SU-DHL-6 (cell line): ENCODE measurements around the gene NDC1.

Source experiments
- EZH2phosphoT487 ChIP-seq: fragments of 200-600 bp; sonication (generic), shearing (Covaris generic); conservative IDR thresholded peaks from 2 replicates; pipeline ENCODE4 v1.6.1; 2018; ENCODE audit warnings: mild to moderate bottlenecking, antibody characterized with exemption, low read length, moderate library complexity, mixed read lengths
- TF ChIP-seq, protein P1 (sequence below): fragments of 200-600 bp; sonication (generic); IDR thresholded peaks from one replicate; pipeline ENCODE4 v1.5.1; 2017; ENCODE audit warnings: antibody characterized with exemption, mild to moderate bottlenecking, low read length, moderate library complexity; ENCODE audit not compliant: insufficient read depth, poor library complexity, severe bottlenecking

DNA sequence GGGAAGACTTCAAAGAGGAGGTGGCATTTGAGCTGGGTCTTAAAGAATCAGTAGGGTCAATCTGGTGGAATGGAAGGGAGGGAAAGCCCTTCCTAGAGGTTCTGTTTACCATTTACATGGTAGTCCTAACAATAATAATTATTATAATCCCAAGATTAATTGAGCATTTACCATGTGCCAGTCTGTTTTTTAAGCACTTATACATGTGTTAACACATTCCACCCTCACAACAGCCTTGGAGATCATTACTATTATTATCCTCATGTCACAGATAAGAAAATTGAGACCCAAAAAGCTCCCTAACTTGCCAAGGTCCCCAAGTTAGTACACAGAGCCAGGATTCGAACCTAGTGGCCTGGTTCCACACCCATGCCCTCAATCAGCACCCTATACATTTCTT, 109.9 kb downstream of the NDC1 start:
- TF ChIP-seq, protein P1, sequence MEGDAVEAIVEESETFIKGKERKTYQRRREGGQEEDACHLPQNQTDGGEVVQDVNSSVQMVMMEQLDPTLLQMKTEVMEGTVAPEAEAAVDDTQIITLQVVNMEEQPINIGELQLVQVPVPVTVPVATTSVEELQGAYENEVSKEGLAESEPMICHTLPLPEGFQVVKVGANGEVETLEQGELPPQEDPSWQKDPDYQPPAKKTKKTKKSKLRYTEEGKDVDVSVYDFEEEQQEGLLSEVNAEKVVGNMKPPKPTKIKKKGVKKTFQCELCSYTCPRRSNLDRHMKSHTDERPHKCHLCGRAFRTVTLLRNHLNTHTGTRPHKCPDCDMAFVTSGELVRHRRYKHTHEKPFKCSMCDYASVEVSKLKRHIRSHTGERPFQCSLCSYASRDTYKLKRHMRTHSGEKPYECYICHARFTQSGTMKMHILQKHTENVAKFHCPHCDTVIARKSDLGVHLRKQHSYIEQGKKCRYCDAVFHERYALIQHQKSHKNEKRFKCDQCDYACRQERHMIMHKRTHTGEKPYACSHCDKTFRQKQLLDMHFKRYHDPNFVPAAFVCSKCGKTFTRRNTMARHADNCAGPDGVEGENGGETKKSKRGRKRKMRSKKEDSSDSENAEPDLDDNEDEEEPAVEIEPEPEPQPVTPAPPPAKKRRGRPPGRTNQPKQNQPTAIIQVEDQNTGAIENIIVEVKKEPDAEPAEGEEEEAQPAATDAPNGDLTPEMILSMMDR, result no peak
- no peak for TF ChIP-seq EZH2phosphoT487
